H1 (cell line): Measurements from ENCODE around the gene HBS1L.

Experiments used
- CBX5 ChIP-seq: fragments of 300-800, 300-1000 bp; sonication (generic); IDR thresholded peaks from 2 replicates; pipeline ENCODE4 v1.7.1; 2016; ENCODE audit warnings: antibody characterized with exemption, low read length, low read depth
- CTCF ChIP-seq, 3 experiments: IDR thresholded peaks; 1 replicate in 2 of 3; 2 replicates in 1 of 3; pipeline versions ENCODE4 v1.5.1 to v1.6.1; 2011; ENCODE audit warnings: low read length in 3 of 3, mild to moderate bottlenecking in 3 of 3, inconsistent platforms in 2 of 3, low read depth in 1 of 3, moderate library complexity in 1 of 3; ENCODE audit not compliant: insufficient read depth in 1 of 3; ENCODE audit errors: control extremely low read depth in 1 of 3
- SRF ChIP-seq: IDR thresholded peaks from 2 replicates; pipeline ENCODE4 v1.6.1; 2011; ENCODE audit warnings: mild to moderate bottlenecking, low read depth, low read length, moderate library complexity
- YY1 ChIP-seq: IDR thresholded peaks from 2 replicates; pipeline ENCODE4 v1.6.1; 2011; ENCODE audit warnings: low read depth, mild to moderate bottlenecking, low read length

GRCh38 chr6:135021310-135022049, 33.1 kb downstream of the HBS1L start:
- TF ChIP-seq YY1, result no peak
- TF ChIP-seq CBX5, result no peak
- TF ChIP-seq SRF, result no peak
- TF ChIP-seq CTCF (IDR thresholded peaks at IDR 0.05; ENCODE audit: control extremely low read depth in 1 of 3, insufficient read depth in 1 of 3, low read depth in 1 of 3, low read length in 3 of 3), result no peak
